Osteoblast (primary cell): ENCODE results near the gene SHISA5. TPM values are rescaled to one million over a fixed set of nuclear protein-coding genes. Genes with fewer than 3 reads are reported as not detected.

ENCODE experiments used
- DNase-seq: peaks from one replicate; pipeline ENCODE4 v3.0.0; 2011; ENCODE audit warnings: low spot score, mixed read lengths; ENCODE audit not compliant: insufficient read length; ENCODE audit errors: missing footprints
- H2AFZ ChIP-seq: 2 replicates; pipeline ENCODE4 v1.6.0; 2011; ENCODE audit warnings: mild to moderate bottlenecking, low read length
- H3K27ac ChIP-seq: 2 replicates; pipeline ENCODE4 v1.5.1; 2011; ENCODE audit warnings: mild to moderate bottlenecking, low read depth, low read length, moderate library complexity
- H3K27me3 ChIP-seq: 2 replicates; pipeline ENCODE4 v1.6.0; 2012; ENCODE audit warnings: mild to moderate bottlenecking, control low read depth, inconsistent platforms, low read length, moderate library complexity; ENCODE audit not compliant: insufficient read depth
- H3K36me3 ChIP-seq: 2 replicates; pipeline ENCODE4 v1.5.1; 2011; ENCODE audit warnings: mild to moderate bottlenecking, low read length, control low read depth, moderate library complexity; ENCODE audit not compliant: insufficient read depth
- H3K4me1 ChIP-seq: 2 replicates; pipeline ENCODE4 v1.5.1; 2011; ENCODE audit warnings: mild to moderate bottlenecking, low read length, control low read depth, moderate library complexity; ENCODE audit not compliant: insufficient read depth
- H3K4me2 ChIP-seq: 2 replicates; pipeline ENCODE4 v1.6.0; 2011; ENCODE audit warnings: mild to moderate bottlenecking, low read length; ENCODE audit not compliant: insufficient read depth
- H3K4me3 ChIP-seq: fragments of 200-600 bp; sonication (generic); 3 replicates; pipeline ENCODE4 v1.5.1; 2012; ENCODE audit warnings: mild to moderate bottlenecking, low read length, inconsistent platforms; ENCODE audit not compliant: insufficient read depth
- H3K79me2 ChIP-seq: 2 replicates; pipeline ENCODE4 v1.6.0; 2012; ENCODE audit warnings: mild to moderate bottlenecking, low read length, control low read depth, inconsistent platforms; ENCODE audit not compliant: insufficient read depth
- H3K9me3 ChIP-seq: 2 replicates; pipeline ENCODE4 v1.5.1; 2011; ENCODE audit warnings: low read depth, low read length, control low read depth
- H4K20me1 ChIP-seq: 2 replicates; pipeline ENCODE4 v1.6.0; 2012; ENCODE audit warnings: mild to moderate bottlenecking, low read length, control low read depth; ENCODE audit not compliant: insufficient read depth
- total RNA-seq: library from RNA; depleted of rRNA; stranded (reverse); fragments of >200 nt; gene quantifications from 2 replicates; pipeline ENCODE4 v1.2.3, GENCODE V29; 2012
- TF ChIP-seq, protein P1 (sequence below): IDR thresholded peaks from 2 replicates; pipeline ENCODE4 v1.5.1; 2011; ENCODE audit warnings: mild to moderate bottlenecking, low read depth, low read length, moderate library complexity; ENCODE audit errors: extremely low read depth

Gene SHISA5
- total RNA-seq, 1 donor: 105 TPM

DNA sequence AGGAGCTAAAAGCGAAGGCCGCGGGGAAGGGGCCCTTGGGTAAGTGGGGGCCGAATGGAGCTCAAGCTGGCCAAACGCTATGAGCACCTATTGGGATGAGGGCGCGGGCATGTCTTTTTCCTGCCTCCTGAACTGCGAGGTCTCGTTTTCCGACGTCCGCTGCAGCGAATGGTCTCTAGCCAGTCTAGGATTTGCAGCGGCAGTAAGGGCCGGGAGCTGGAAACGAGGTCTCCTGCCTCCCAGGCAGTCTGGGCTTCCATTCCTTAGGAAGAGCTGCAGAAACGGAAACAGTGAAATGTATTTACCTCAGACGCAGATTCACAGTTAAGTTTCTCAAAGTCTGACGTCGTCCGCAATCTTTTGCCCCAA lies 63.4 kb downstream of the SHISA5 start:
- peak overlapping the region; percentile 86 for H3K4me2 ChIP-seq
- no peaks in the 10 kb centered on the region for H3K27me3 ChIP-seq
- H3K27ac ChIP-seq: peak overlapping the region; percentile 64
- peaks cover 9% of the 10 kb centered on the region for H4K20me1 ChIP-seq
- no peaks in the 10 kb centered on the region for H3K9me3 ChIP-seq
- peaks cover 26% of the 10 kb centered on the region for H3K36me3 ChIP-seq
- H3K4me1 ChIP-seq: peaks cover 13% of the 10 kb centered on the region
- DNase-seq: peak; percentile 87
- TF ChIP-seq, protein P1, sequence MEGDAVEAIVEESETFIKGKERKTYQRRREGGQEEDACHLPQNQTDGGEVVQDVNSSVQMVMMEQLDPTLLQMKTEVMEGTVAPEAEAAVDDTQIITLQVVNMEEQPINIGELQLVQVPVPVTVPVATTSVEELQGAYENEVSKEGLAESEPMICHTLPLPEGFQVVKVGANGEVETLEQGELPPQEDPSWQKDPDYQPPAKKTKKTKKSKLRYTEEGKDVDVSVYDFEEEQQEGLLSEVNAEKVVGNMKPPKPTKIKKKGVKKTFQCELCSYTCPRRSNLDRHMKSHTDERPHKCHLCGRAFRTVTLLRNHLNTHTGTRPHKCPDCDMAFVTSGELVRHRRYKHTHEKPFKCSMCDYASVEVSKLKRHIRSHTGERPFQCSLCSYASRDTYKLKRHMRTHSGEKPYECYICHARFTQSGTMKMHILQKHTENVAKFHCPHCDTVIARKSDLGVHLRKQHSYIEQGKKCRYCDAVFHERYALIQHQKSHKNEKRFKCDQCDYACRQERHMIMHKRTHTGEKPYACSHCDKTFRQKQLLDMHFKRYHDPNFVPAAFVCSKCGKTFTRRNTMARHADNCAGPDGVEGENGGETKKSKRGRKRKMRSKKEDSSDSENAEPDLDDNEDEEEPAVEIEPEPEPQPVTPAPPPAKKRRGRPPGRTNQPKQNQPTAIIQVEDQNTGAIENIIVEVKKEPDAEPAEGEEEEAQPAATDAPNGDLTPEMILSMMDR: no peak
- H3K79me2 ChIP-seq: peaks cover 45% of the 10 kb centered on the region
- H2AFZ ChIP-seq: peak overlapping the region; percentile 91
- peak overlapping the region; percentile 85 for H3K4me3 ChIP-seq

DNA sequence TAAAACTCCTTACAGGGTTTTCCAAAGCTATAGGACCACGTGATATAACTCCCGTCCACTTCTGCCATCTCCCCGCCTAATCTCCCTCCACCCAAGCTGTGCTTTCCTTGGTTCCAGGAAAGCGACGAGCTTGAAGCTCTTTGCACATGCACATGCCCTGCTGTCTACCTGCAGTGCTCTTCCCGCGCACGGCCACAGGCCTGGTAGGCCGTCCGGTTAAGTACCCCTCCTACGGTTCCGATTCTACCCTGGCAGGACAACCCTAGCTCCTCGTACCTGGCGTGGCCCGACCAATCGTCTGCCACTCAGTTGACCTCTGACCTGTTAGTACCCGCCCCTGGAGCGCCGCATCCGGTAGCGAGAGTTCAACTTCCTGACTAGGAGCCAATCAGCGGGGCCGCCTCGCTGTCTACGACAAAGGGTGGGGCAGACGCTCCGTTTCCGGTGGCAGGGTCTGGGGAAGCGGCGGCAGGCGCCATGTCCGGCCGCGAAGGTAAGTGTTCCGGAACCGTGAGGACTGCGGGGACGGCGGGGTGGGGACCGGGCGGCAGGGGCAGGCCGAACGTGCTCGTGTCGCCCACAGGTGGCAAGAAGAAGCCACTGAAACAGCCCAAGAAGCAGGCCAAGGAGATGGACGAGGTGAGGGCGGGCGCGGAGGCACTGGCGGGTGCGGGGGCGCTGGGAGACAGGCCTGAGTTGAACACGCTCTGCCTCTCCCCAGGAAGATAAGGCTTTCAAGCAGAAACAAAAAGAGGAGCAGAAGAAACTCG lies 64.0 kb downstream of the SHISA5 start, which contains the start of the genes CCDC51 and TMA7:
Gene CCDC51, minus strand, starts transcription at position 300 of the 770 bp plus-strand sequence. CDS start 4,991 bp downstream, outside the sequence.
Gene TMA7, plus strand, starts transcription at position 438 of the 770 bp plus-strand sequence. Its CDS starts 40 bp downstream, at position 478.
- Histone ChIP-seq H3K27me3 (no peaks in the 10 kb centered on the region), H3K4me1 (peaks cover 12% of the 10 kb centered on the region), H3K79me2 (peaks cover 48% of the 10 kb centered on the region), H4K20me1 (peaks cover 9% of the 10 kb centered on the region), H3K36me3 (peaks cover 26% of the 10 kb centered on the region), H3K27ac (peak within 1 kb of the TSS; percentile 64), H3K9me3 (no peaks in the 10 kb centered on the region), H3K4me2 (peak within 1 kb of the TSS; percentile 86), H2AFZ (peak within 1 kb of the TSS; percentile 91), H3K4me3 (peak within 1 kb of the TSS; percentile 85)
- TF ChIP-seq, protein P1: no peak
- DNase-seq: peak; percentile 99

DNA sequence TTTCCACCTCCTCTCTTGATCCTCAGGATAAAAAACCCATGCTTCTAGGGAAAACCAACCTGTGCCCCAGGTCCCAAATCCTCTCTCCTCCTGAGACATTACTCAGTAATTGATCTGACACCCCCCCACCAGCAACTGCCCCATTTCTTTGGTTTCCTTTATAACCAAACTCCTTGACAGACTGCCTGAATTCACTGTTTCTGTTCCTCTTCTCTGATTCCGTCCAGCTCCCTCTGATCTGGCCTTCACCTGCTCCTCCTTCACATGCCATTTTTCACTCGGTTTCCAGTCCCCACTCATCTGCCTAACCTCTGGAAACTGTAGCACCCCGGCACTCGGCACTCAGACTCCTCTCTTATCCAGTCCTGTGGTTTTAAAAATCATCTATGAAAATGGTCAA lies 66.2 kb downstream of the SHISA5 start:
- Histone ChIP-seq H4K20me1 (peaks cover 9% of the 10 kb centered on the region), H3K4me2 (no peak overlapping the region), H3K79me2 (peaks cover 42% of the 10 kb centered on the region), H3K4me3 (no peak overlapping the region), H3K36me3 (peaks cover 24% of the 10 kb centered on the region), H3K27me3 (no peaks in the 10 kb centered on the region), H2AFZ (no peak overlapping the region), H3K4me1 (peaks cover 23% of the 10 kb centered on the region), H3K27ac (no peak overlapping the region), H3K9me3 (no peaks in the 10 kb centered on the region)
- no peak for DNase-seq
- TF ChIP-seq, protein P1: no peak

DNA sequence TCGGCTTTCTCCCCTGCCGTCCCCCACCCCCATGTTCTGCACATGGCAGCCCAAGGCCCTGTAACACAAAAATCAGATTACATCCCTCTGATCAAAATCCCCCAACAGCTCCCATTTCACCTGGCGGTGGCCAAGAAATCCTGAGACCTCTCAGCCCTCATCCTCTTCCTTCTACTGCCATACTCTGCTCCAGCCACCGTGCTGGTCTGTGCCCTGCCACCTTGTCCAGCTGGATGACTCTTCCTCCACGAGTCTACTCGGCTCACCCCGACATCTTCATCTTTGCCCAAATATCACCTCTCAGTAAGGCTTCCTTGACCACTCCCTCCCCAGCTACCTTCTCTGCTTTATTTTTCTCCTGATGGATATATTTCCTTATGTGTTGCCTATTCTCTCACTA lies 67.1 kb downstream of the SHISA5 start:
- no peaks in the 10 kb centered on the region for H3K9me3 ChIP-seq

More for the DNA sequence above, 67.1 kb downstream of the SHISA5 start:
- peak; percentile 38 for DNase-seq
- peaks cover 23% of the 10 kb centered on the region for H3K4me1 ChIP-seq
- no peak overlapping the region for H3K4me2 ChIP-seq
- TF ChIP-seq, protein P1: no peak
- H4K20me1 ChIP-seq: peaks cover 9% of the 10 kb centered on the region
- H3K79me2 ChIP-seq: peaks cover 35% of the 10 kb centered on the region
- H3K36me3 ChIP-seq: peaks cover 27% of the 10 kb centered on the region
- no peak overlapping the region for H3K4me3 ChIP-seq
- no peak overlapping the region for H3K27ac ChIP-seq
- no peaks in the 10 kb centered on the region for H3K27me3 ChIP-seq
- H2AFZ ChIP-seq: no peak overlapping the region
